Neuronal stem cell (in vitro differentiated cells): ENCODE results near the gene ARL14.

Experiments
- DNase-seq: peaks from one replicate; pipeline ENCODE4 v3.0.0-alpha.2; 2013; ENCODE audit warnings: low spot score
- H2AFZ ChIP-seq: one replicate; pipeline ENCODE4 v1.6.1; 2013; ENCODE audit warnings: mild to moderate bottlenecking, low read length, inconsistent platforms
- H2AK5ac ChIP-seq: 2 replicates; pipeline ENCODE4 v1.6.1; 2013; ENCODE audit warnings: low read depth, mild to moderate bottlenecking, inconsistent platforms, low read length, moderate library complexity, mixed read lengths
- H2BK120ac ChIP-seq: 2 replicates; pipeline ENCODE4 v1.6.1; 2013; ENCODE audit warnings: low read depth, mild to moderate bottlenecking, inconsistent platforms, low read length, moderate library complexity, mixed read lengths
- H2BK12ac ChIP-seq: one replicate; pipeline ENCODE4 v1.6.1; 2013; ENCODE audit warnings: low read length, inconsistent platforms
- H2BK15ac ChIP-seq: 2 replicates; pipeline ENCODE4 v1.6.1; 2013; ENCODE audit warnings: mild to moderate bottlenecking, low read length, inconsistent platforms, mixed read lengths
- H2BK5ac ChIP-seq: one replicate; pipeline ENCODE4 v1.6.1; 2013; ENCODE audit warnings: inconsistent platforms, mild to moderate bottlenecking, low read length, moderate library complexity
- H3K14ac ChIP-seq: one replicate; pipeline ENCODE4 v1.6.1; 2013; ENCODE audit warnings: low read length, inconsistent platforms
- H3K18ac ChIP-seq: 2 replicates; pipeline ENCODE4 v1.6.1; 2013; ENCODE audit warnings: low read length, inconsistent platforms
- H3K23ac ChIP-seq: 2 replicates; pipeline ENCODE4 v1.6.1; 2013; ENCODE audit warnings: low read depth, mild to moderate bottlenecking, mixed read lengths, low read length, inconsistent platforms; ENCODE audit not compliant: poor library complexity
- H3K27ac ChIP-seq: replicated peaks from 3 replicates; pipeline ENCODE4 v1.5.1; 2013; ENCODE audit warnings: low read length, inconsistent platforms
- H3K27me3 ChIP-seq, 3 experiments: 2 replicates each; pipeline ENCODE4 v1.6.1; 2013; ENCODE audit warnings: low read length in 3 of 3, mild to moderate bottlenecking in 2 of 3, inconsistent platforms in 1 of 3, low read depth in 1 of 3, mixed read lengths in 1 of 3, moderate library complexity in 1 of 3; ENCODE audit not compliant: control insufficient read depth in 3 of 3, insufficient read depth in 3 of 3
- H3K36me3 ChIP-seq, 2 donors: replicated peaks in 1 of 2; 2 replicates each; pipeline ENCODE4 v1.6.1; 2013; ENCODE audit warnings: low read length in 2 of 2; ENCODE audit not compliant: control insufficient read depth in 2 of 2, insufficient read depth in 2 of 2
- H3K4ac ChIP-seq: 2 replicates; pipeline ENCODE4 v1.6.1; 2013; ENCODE audit warnings: inconsistent platforms, mild to moderate bottlenecking, low read length, moderate library complexity
- H3K4me1 ChIP-seq, 2 donors: 1 replicate in 1 of 2; 2 replicates in 1 of 2; pipeline ENCODE4 v1.6.1; 2013; ENCODE audit warnings: low read length in 2 of 2, low read depth in 1 of 2; ENCODE audit not compliant: control insufficient read depth in 2 of 2, insufficient read depth in 1 of 2
- H3K4me2 ChIP-seq: one replicate; pipeline ENCODE4 v1.6.1; 2013; ENCODE audit warnings: mild to moderate bottlenecking, low read length, inconsistent platforms; ENCODE audit not compliant: insufficient read depth, poor library complexity, severe bottlenecking
- H3K4me3 ChIP-seq, 2 donors: 2 replicates each; pipeline ENCODE4 v1.5.1; 2013; ENCODE audit warnings: low read length in 2 of 2, mild to moderate bottlenecking in 2 of 2, inconsistent platforms in 1 of 2, moderate library complexity in 1 of 2
- H3K79me1 ChIP-seq: one replicate; pipeline ENCODE4 v1.6.1; 2013; ENCODE audit warnings: low read depth, mild to moderate bottlenecking, inconsistent platforms, low read length, moderate library complexity
- H3K9ac ChIP-seq: one replicate; pipeline ENCODE4 v1.6.1; 2013; ENCODE audit warnings: mild to moderate bottlenecking, low read depth, low read length, inconsistent platforms; ENCODE audit not compliant: poor library complexity
- H3K9me3 ChIP-seq, 2 donors: replicated peaks in 1 of 2; 2 replicates each; pipeline versions ENCODE3 to v1.6.1; 2013; ENCODE audit warnings: low read length in 2 of 2, mild to moderate bottlenecking in 2 of 2, inconsistent platforms in 1 of 2, low read depth in 1 of 2, mixed read lengths in 1 of 2, moderate library complexity in 1 of 2; ENCODE audit not compliant: control insufficient read depth in 2 of 2, insufficient read depth in 1 of 2
- H4K8ac ChIP-seq: one replicate; pipeline ENCODE4 v1.6.1; 2013; ENCODE audit warnings: low read depth, mild to moderate bottlenecking, inconsistent platforms, low read length, moderate library complexity
- H4K91ac ChIP-seq: one replicate; pipeline ENCODE4 v1.6.1; 2013; ENCODE audit warnings: low read length, low read depth, mild to moderate bottlenecking, inconsistent platforms; ENCODE audit not compliant: poor library complexity
- WGBS, 2 donors: extraction: QIAGEN DNeasy Blood & Tissue Kit; methylation state at CpG; one replicate each; pipeline ENCODE4 v1.1.7; 2013; ENCODE audit warnings: missing lambda C conversion rate in 2 of 2, mixed read lengths in 1 of 2; ENCODE audit not compliant: insufficient read length in 2 of 2, insufficient replicate concordance in 1 of 2; ENCODE audit errors: extremely low coverage in 2 of 2; 5-methylcytosine and 5-hydroxymethylcytosine counted together

The ARL14 gene

GRCh38 chr3:160673188-160673587 is 3.8 kb upstream of the ARL14 start:
- H3K27ac ChIP-seq, result no peak overlapping the region
- H3K9me3 ChIP-seq, result no peaks in the 10 kb centered on the region
- peaks cover 4 to 5% of the 10 kb centered on the region in 2 donors for H3K4me1 ChIP-seq
- H2BK15ac ChIP-seq, result no peak overlapping the region
- H3K4me2 ChIP-seq, result no peak overlapping the region
- no peak overlapping the region for H3K18ac ChIP-seq
- no peak overlapping the region for H2AFZ ChIP-seq
- no peak overlapping the region for H3K14ac ChIP-seq
- WGBS, 2 donors, result no CpG with 5 or more reads among the region's 1 CpG
- no peak for DNase-seq
- H3K4ac ChIP-seq, result no peak overlapping the region
- no peak overlapping the region for H3K23ac ChIP-seq
- no peak overlapping the region for H3K9ac ChIP-seq
- H4K91ac ChIP-seq, result no peak overlapping the region
- H2BK12ac ChIP-seq, result no peak overlapping the region
- no peaks in the 10 kb centered on the region for H3K79me1 ChIP-seq
- no peak overlapping the region for H4K8ac ChIP-seq
- no peaks in the 10 kb centered on the region for H3K27me3 ChIP-seq
- H2BK120ac ChIP-seq, result no peak overlapping the region
- no peak overlapping the region for H3K4me3 ChIP-seq
- H2BK5ac ChIP-seq, result no peak overlapping the region
- no peaks in the 10 kb centered on the region for H3K36me3 ChIP-seq
- no peak overlapping the region for H2AK5ac ChIP-seq

DNA sequence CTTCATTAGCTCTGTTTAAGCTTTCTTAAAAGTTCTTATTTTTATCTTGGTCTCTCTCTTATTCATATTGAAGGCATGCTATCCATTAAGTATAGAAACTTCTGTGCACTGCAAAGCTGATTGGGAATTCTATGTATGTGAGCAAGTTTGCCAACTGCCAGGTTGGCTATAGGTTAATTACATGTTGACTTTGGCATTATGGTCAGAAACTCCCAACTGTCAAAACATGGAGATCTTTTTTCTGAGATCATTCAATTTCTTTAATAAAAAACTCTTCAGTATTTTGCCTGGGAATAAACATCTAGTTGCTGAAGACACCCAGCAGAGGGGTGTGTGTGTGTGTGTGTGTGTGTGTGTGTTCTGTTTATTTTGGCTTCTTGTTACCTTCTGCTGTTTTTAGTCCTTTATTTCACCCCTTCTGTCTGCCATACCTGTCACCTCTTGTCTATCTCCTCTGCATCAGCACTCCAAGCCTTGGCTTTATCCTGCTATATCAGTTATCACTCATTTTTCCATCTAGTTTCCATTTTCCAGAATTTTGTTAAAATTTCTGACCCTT is 1.3 kb upstream of the ARL14 start:
- Histone ChIP-seq H3K36me3 (no peaks in the 10 kb centered on the region), H2BK15ac (no peak overlapping the region), H2BK12ac (no peak overlapping the region), H3K27ac (no peak overlapping the region), H3K27me3 (no peaks in the 10 kb centered on the region), H2AFZ (no peak overlapping the region), H3K79me1 (no peaks in the 10 kb centered on the region), H3K4me2 (no peak overlapping the region), H3K4ac (no peak overlapping the region), H2BK5ac (no peak overlapping the region), H3K14ac (no peak overlapping the region), H2BK120ac (no peak overlapping the region), H3K9me3 (no peaks in the 10 kb centered on the region), H4K8ac (no peak overlapping the region), H2AK5ac (no peak overlapping the region), H4K91ac (no peak overlapping the region), H3K23ac (no peak overlapping the region), H3K4me1 (peaks cover 4 to 7% of the 10 kb centered on the region in 2 donors), H3K18ac (no peak overlapping the region), H3K4me3 (no peak overlapping the region), H3K9ac (no peak overlapping the region)
- no peak for DNase-seq

- H3K4me2 ChIP-seq, result no peak overlapping the region
- H3K23ac ChIP-seq, result no peak overlapping the region
- no peak overlapping the region for H2BK15ac ChIP-seq
- H2AFZ ChIP-seq, result peak overlapping the region; percentile 64
- no peak overlapping the region for H2BK120ac ChIP-seq
- H2BK5ac ChIP-seq, result no peak overlapping the region
- H3K9ac ChIP-seq, result no peak overlapping the region
- no peak overlapping the region for H4K8ac ChIP-seq
- no CpG with 5 or more reads among the region's 4 CpGs for WGBS, 2 donors
- no peaks in the 10 kb centered on the region for H3K36me3 ChIP-seq
- H3K9me3 ChIP-seq, result no peaks in the 10 kb centered on the region
- H3K14ac ChIP-seq, result no peak overlapping the region
- no peak overlapping the region for H3K18ac ChIP-seq
- no peak overlapping the region for H2AK5ac ChIP-seq
- H3K4ac ChIP-seq, result no peak overlapping the region
- no peak overlapping the region for H3K4me3 ChIP-seq
- H3K79me1 ChIP-seq, result no peaks in the 10 kb centered on the region
- H4K91ac ChIP-seq, result no peak overlapping the region
- H3K27ac ChIP-seq, result no peak overlapping the region
- H3K4me1 ChIP-seq, result peaks cover 4 to 7% of the 10 kb centered on the region in 2 donors
- H2BK12ac ChIP-seq, result no peak overlapping the region
- no peak for DNase-seq
- H3K27me3 ChIP-seq, result no peaks in the 10 kb centered on the region
These were observed 510 bp downstream of the ARL14 start for GRCh38 chr3:160677459-160677881.

- Histone ChIP-seq H3K18ac (no peak overlapping the region), H3K27me3 (no peaks in the 10 kb centered on the region), H2BK15ac (no peak overlapping the region), H3K9me3 (no peaks in the 10 kb centered on the region), H3K27ac (no peak overlapping the region), H3K4me3 (no peak overlapping the region), H3K4ac (no peak overlapping the region), H2AK5ac (no peak overlapping the region), H3K79me1 (no peaks in the 10 kb centered on the region), H2BK5ac (no peak overlapping the region), H3K4me1 (peaks cover 4 to 7% of the 10 kb centered on the region in 2 donors), H3K4me2 (no peak overlapping the region), H3K36me3 (no peaks in the 10 kb centered on the region), H3K23ac (no peak overlapping the region), H2BK12ac (no peak overlapping the region), H4K91ac (no peak overlapping the region), H3K14ac (no peak overlapping the region), H2AFZ (peak overlapping the region; percentile 66), H3K9ac (no peak overlapping the region), H2BK120ac (no peak overlapping the region), H4K8ac (no peak overlapping the region)
- no peak for DNase-seq
- WGBS, 2 donors, result no CpG with 5 or more reads among the region's 5 CpGs
These were observed 1.4 kb downstream of the ARL14 start for GRCh38 chr3:160678292-160678842.
